Breast epithelium (tissue), 4 donors: ENCODE data around the gene TSG101. TPM values are rescaled to one million over a fixed set of nuclear protein-coding genes. Genes with fewer than 3 reads are reported as not detected.

Experiments used
- DNase-seq, 2 donors: peaks; one replicate each; pipeline ENCODE4 v3.0.0-alpha.2; 2019; ENCODE audit warnings: low spot score in 2 of 2
- H3K27ac ChIP-seq, 2 donors: fragments of 200-600 bp; sonication (generic) in 1 of 2; one replicate each; pipeline ENCODE4 v1.5.1; 2016 to 2019; ENCODE audit warnings: mild to moderate bottlenecking in 1 of 2
- H3K27me3 ChIP-seq, 2 donors: fragments of 200-600 bp; sonication (generic) in 1 of 2; one replicate each; pipeline versions ENCODE4 v1.5.1 to v1.6.0; 2017 to 2019; ENCODE audit warnings: control low read depth in 1 of 2, mild to moderate bottlenecking in 1 of 2
- H3K36me3 ChIP-seq: fragments of 200-600 bp; one replicate; pipeline ENCODE4 v1.5.1; 2019
- H3K4me1 ChIP-seq, 2 donors: fragments of 200-600 bp; sonication (generic); one replicate each; pipeline ENCODE4 v1.5.1; 2016 to 2019; ENCODE audit warnings: control low read depth in 1 of 2
- H3K4me3 ChIP-seq, 3 donors: fragments of 200-600 bp; sonication (generic); 1 replicate in 2 of 3; 2 replicates in 1 of 3; pipeline ENCODE4 v1.5.1; 2016 to 2019; ENCODE audit warnings: mild to moderate bottlenecking in 3 of 3, moderate library complexity in 2 of 3
- H3K9me3 ChIP-seq, 2 donors: fragments of 200-600 bp; sonication (generic) in 1 of 2; one replicate each; pipeline ENCODE4 v1.5.1; 2016 to 2019; ENCODE audit warnings: control low read depth in 1 of 2
- CTCF ChIP-seq, 3 donors: fragments of 450-650 bp; IDR thresholded peaks; one replicate each; pipeline ENCODE4 v1.5.1; 2016 to 2017; ENCODE audit warnings: antibody characterized with exemption in 3 of 3, mild to moderate bottlenecking in 3 of 3, moderate library complexity in 3 of 3
- POLR2A ChIP-seq: fragments of 450-650 bp; IDR thresholded peaks from one replicate; pipeline ENCODE4 v1.6.1; 2016; ENCODE audit warnings: antibody characterized with exemption, mild to moderate bottlenecking, moderate library complexity
- POLR2AphosphoS5 ChIP-seq, 3 donors: sonication (generic); formaldehyde crosslinking; IDR thresholded peaks; one replicate each; pipeline ENCODE4 v1.6.1; 2017; ENCODE audit warnings: antibody characterized with exemption in 3 of 3
- intact Hi-C: fragments of 100-400 bp; cut with DNase I; formaldehyde crosslinking; loops from one replicate; pipeline ENCODE4 v1.15.1; 2023; ENCODE audit warnings: low total_unique reads
- total RNA-seq, 3 donors: library from RNA; depleted of rRNA; stranded (reverse); fragments of >200 nt; gene quantifications; one replicate each; pipeline ENCODE4 v1.1.0, GENCODE V29; 2016

Gene TSG101
- total RNA-seq, 3 donors from 2014 or later = 66.5 to 114 (median 72.8) TPM

- Histone ChIP-seq H3K27me3 (no peaks in the 10 kb centered on the region), H3K27ac (no peak overlapping the region), H3K36me3 (no peaks in the 10 kb centered on the region), H3K4me3 (no peak overlapping the region), H3K9me3 (no peaks in the 10 kb centered on the region), H3K4me1 (no peaks in the 10 kb centered on the region)
- intact Hi-C loops = no loop called here
- no peak for DNase-seq
- TF ChIP-seq POLR2A = no peak
- TF ChIP-seq CTCF (IDR thresholded peaks at IDR 0.05) = no peak
- TF ChIP-seq POLR2AphosphoS5 (IDR thresholded peaks at IDR 0.05) = no peak
These were observed 77.5 kb downstream of the TSG101 start for GRCh38 chr11:18449251-18449650.

DNA sequence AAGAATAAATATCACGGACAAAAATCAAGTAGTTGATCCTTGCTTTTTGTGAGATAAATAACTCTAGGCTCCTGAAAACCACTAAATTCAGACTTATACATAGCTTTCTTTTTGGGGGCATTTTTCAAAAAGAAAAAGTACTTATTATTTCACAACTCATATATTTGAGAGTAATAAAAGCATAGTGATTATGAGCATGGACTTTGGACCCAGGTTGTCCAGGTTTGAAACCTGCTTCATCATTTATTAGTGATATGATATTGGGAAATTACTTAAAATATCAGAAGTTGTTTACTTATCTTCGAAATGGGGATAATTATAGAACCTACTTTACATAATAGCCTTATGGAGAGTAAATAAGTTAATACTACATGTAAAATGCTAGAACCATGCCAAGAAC, 88.1 kb downstream of the TSG101 start:
- no peaks in the 10 kb centered on the region for H3K9me3 ChIP-seq
- H3K27me3 ChIP-seq = no peaks in the 10 kb centered on the region
- no peaks in the 10 kb centered on the region for H3K4me1 ChIP-seq
- intact Hi-C loops = no loop called here
- H3K4me3 ChIP-seq = no peak overlapping the region
- no peaks in the 10 kb centered on the region for H3K36me3 ChIP-seq
- DNase-seq = no peak
- H3K27ac ChIP-seq = no peak overlapping the region
- no peak for TF ChIP-seq CTCF (IDR thresholded peaks at IDR 0.05)
- no peak for TF ChIP-seq POLR2AphosphoS5 (IDR thresholded peaks at IDR 0.05)
- TF ChIP-seq POLR2A = no peak

Other genes starting within 250 kb of the TSG101 start
- 100 to 1,000 TPM in 1 of 3 donors, 10 to 100 TPM in 2; 18.7 to 166 (median 57.0) TPM for gene HPS5, start 204.8 kb downstream of the TSG101 start, total RNA-seq
- gene GTF2H1, start 204.4 kb downstream of the TSG101 start, total RNA-seq = 10 to 100 TPM; 73.1 to 83.7 (median 74.4) TPM
- gene LDHA, start 132.4 kb downstream of the TSG101 start, total RNA-seq = 100 to 1,000 TPM; 433 to 515 (median 501) TPM
- not detected for gene LDHC, start 114.6 kb downstream of the TSG101 start, total RNA-seq
- not detected for gene LDHAL6A, start 71.1 kb downstream of the TSG101 start, total RNA-seq
- gene UEVLD, start 61.8 kb upstream of the TSG101 start, total RNA-seq = 10 to 100 TPM; 28.5 to 54.4 (median 28.8) TPM
- gene MISFA, start 72.8 kb upstream of the TSG101 start, total RNA-seq = 1 to 10 TPM in 2 of 3 donors, not detected in 1; 2.6 TPM
- gene SPTY2D1, start 107.4 kb upstream of the TSG101 start, total RNA-seq = 10 to 100 TPM; 19.5 to 30.6 (median 27.5) TPM
- gene TMEM86A, start 171.8 kb upstream of the TSG101 start, total RNA-seq = 10 to 100 TPM in 2 of 3 donors, 1 to 10 TPM in 1; 9.9 to 16.7 (median 12.7) TPM
- under 1 TPM in 2 of 3 donors, not detected in 1; 0.44 to 0.66 TPM for gene IGSF22, start 199.2 kb upstream of the TSG101 start, total RNA-seq